IgD-negative memory B cell (primary cell): ENCODE results near the gene BEND6. TPM values are rescaled to one million over a fixed set of nuclear protein-coding genes. Genes with fewer than 3 reads are reported as not detected.
A peak's percentile ranks its signal among the peaks of the same experiment; 100 is the strongest.
"Not testable (repeated sequence)": the region's sequence is repeated elsewhere in the genome, so short reads cannot be mapped to it uniquely, and the experiment has no call there.

Source experiments
- H3K27ac Mint-ChIP-seq, 3 donors: one replicate each; pipeline ENCODE4 v1.8.0; 2020 to 2022; ENCODE audit warnings: mild to moderate bottlenecking in 3 of 3, mixed read lengths in 3 of 3, moderate library complexity in 1 of 3
- H3K27me3 Mint-ChIP-seq: one replicate; pipeline ENCODE4 v1.8.0; 2021; ENCODE audit warnings: mixed read lengths
- H3K36me3 Mint-ChIP-seq: one replicate; pipeline ENCODE4 v1.8.0; 2020; ENCODE audit warnings: mild to moderate bottlenecking, mixed read lengths
- H3K4me1 Mint-ChIP-seq, 3 donors: one replicate each; pipeline ENCODE4 v1.8.0; 2020 to 2022; ENCODE audit warnings: mixed read lengths in 3 of 3, mild to moderate bottlenecking in 1 of 3
- H3K4me3 Mint-ChIP-seq, 4 donors: one replicate each; pipeline ENCODE4 v1.8.0; 2020 to 2022; ENCODE audit warnings: mild to moderate bottlenecking in 4 of 4, mixed read lengths in 4 of 4, moderate library complexity in 3 of 4
- H3K9me3 Mint-ChIP-seq, 3 donors: one replicate each; pipeline ENCODE4 v1.8.0; 2020 to 2021; ENCODE audit warnings: mixed read lengths in 3 of 3, mild to moderate bottlenecking in 1 of 3
- polyA plus RNA-seq: library from polyadenylated mRNA; unstranded; fragments of 300-500 nt; fragmentation: Illumina TruSeq; gene quantifications from one replicate; pipeline ENCODE4 v1.2.3, GENCODE V29; 2021

The BEND6 gene
- polyA plus RNA-seq, 1 donor from 2014 or later = not detected

DNA sequence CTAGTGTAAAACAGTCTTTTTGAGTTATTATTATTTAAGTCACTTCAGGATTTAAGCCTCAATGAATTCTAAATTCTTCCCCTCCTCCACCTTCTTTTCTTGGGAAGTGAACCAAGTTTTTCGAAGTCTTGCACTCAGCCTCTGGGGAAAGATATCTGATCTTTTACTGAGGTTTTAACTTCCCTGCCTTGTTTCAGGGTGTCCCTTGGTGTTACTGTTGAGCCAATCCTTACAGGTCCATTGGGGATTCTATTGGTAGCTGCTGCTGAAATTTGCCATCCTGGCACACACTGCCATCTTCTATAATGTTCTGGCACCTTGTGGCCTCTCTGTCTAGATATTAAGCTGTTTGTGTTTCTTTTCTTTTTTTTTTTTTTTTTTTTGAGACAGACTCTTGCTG, 31.7 kb downstream of the BEND6 start:
- H3K9me3 Mint-ChIP-seq = no peaks in the 10 kb centered on the region
- peaks cover 0 to under 1% (median 0%) of the 10 kb centered on the region in 3 donors for H3K4me1 Mint-ChIP-seq
- H3K36me3 Mint-ChIP-seq = no peaks in the 10 kb centered on the region
- no peak overlapping the region for H3K4me3 Mint-ChIP-seq
- no peaks in the 10 kb centered on the region for H3K27me3 Mint-ChIP-seq
- H3K27ac Mint-ChIP-seq = no peak overlapping the region

- H3K4me1 Mint-ChIP-seq = no peaks in the 10 kb centered on the region
- no peak overlapping the region for H3K4me3 Mint-ChIP-seq
- no peaks in the 10 kb centered on the region for H3K36me3 Mint-ChIP-seq
- H3K9me3 Mint-ChIP-seq = no peaks in the 10 kb centered on the region
- H3K27me3 Mint-ChIP-seq = peaks cover 4% of the 10 kb centered on the region
- no peak overlapping the region for H3K27ac Mint-ChIP-seq
These were observed 33.2 kb downstream of the BEND6 start for GRCh38 chr6:56988145-56988544.

- H3K9me3 Mint-ChIP-seq = no peaks in the 10 kb centered on the region
- H3K36me3 Mint-ChIP-seq = no peaks in the 10 kb centered on the region
- peaks cover 5% of the 10 kb centered on the region for H3K27me3 Mint-ChIP-seq
- H3K27ac Mint-ChIP-seq = no peak overlapping the region
- no peak overlapping the region for H3K4me3 Mint-ChIP-seq
- H3K4me1 Mint-ChIP-seq = no peaks in the 10 kb centered on the region
These were observed 37.1 kb downstream of the BEND6 start for GRCh38 chr6:56992036-56992435.

DNA sequence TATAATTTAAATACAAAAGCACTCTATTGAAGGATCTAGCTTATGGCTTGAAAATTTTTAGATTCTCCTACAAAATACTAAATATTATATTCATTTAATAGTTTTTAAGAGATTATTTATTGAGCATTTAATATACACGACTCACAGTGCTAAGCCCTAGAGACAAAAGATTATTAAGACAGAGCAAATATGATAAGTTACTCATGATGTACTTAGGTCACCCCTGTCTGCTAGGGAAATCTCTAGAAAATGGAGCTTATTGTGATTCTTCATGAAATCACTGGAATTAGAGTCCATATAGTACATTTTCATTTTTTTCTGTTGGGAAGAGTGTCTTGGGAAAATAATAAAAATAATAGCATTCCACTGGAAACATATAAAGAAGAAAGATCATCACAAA, 37.8 kb downstream of the BEND6 start:
- Mint-ChIP-seq H3K4me1 (no peaks in the 10 kb centered on the region), H3K27me3 (peaks cover 8% of the 10 kb centered on the region)

DNA sequence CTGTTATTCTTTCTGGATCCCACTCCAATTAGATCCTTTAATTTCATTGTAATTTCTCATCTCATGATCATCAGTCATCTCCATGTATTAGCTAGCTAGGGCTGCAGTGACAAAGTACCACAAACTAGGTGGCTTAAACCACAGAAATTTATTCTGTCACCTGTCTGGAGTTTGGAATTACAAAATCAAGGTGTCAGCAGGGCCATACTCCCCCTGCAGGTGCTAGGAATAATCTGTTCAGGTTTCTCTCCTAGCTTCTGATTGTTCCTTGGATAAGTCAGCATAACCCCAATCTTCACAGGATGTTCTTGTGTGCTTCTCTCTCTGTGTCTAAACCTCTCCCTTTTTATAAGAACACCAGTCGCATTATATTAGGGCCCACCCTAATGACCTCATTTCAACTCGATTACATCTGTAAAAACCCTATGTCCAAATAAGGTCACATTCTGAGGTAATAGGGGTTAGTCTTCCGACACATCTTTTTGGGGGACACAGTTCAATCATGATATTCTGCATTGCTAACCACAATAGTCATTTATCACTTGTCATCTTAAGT, 40.5 kb downstream of the BEND6 start:
- no peaks in the 10 kb centered on the region for H3K4me1 Mint-ChIP-seq

More for the DNA sequence above, 37.8 kb downstream of the BEND6 start:
- Mint-ChIP-seq H3K9me3 (no peaks in the 10 kb centered on the region), H3K27ac (no peak overlapping the region), H3K36me3 (no peaks in the 10 kb centered on the region), H3K4me3 (no peak overlapping the region)

DNA sequence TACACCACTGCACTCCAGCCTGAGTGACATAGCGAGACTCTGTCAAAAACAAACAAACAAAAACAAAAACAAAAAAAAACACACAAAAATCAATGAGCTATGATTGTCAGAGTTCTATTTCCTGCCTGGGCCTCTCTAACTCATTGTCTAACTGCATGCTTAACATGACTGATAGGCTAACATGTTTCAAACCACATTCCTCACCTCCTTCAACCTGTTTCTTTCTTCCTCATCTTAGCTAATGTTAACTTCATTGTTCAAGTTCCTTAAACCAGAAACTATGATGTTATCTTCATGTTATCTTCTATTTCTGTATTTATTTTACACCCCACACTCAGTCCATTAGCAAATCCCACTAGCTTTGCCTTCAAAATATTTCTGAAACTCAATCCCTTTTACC, 41.5 kb downstream of the BEND6 start:
- Mint-ChIP-seq H3K36me3 (no peaks in the 10 kb centered on the region), H3K9me3 (peaks cover 2 to 7% (median 4%) of the 10 kb centered on the region in 3 donors), H3K27ac (no peak overlapping the region), H3K27me3 (peaks cover 11% of the 10 kb centered on the region), H3K4me3 (no peak overlapping the region), H3K4me1 (no peaks in the 10 kb centered on the region)

More for the DNA sequence above, 40.5 kb downstream of the BEND6 start:
- Mint-ChIP-seq H3K9me3 (peaks cover 2 to 7% (median 4%) of the 10 kb centered on the region in 3 donors), H3K27me3 (peaks cover 8% of the 10 kb centered on the region), H3K27ac (no peak overlapping the region), H3K36me3 (no peaks in the 10 kb centered on the region), H3K4me3 (no peak overlapping the region)

DNA sequence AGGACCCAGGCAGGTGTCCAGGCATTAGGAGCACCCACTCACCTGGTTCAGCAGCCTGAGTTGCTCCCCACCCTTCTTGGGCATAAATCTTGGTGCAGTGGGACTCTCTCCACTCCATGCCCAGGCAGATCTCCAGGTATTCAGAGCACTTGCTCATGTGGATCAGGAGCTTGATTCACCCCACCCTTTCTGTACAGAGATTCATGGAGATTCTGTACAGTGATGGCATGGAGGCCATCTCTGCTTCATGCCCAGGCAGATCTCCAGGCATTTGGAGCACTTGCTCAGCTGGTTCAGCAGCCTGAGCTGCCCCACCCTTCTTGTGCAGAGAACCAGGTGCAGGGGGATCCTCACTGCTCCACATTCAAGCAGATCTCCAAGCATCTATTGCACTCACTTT, 44.1 kb downstream of the BEND6 start:
- peaks cover 11% of the 10 kb centered on the region for H3K27me3 Mint-ChIP-seq
- H3K36me3 Mint-ChIP-seq = no peaks in the 10 kb centered on the region
- H3K9me3 Mint-ChIP-seq = peaks cover 2 to 7% (median 4%) of the 10 kb centered on the region in 3 donors
- no peaks in the 10 kb centered on the region for H3K4me1 Mint-ChIP-seq
- no peak overlapping the region for H3K27ac Mint-ChIP-seq
- H3K4me3 Mint-ChIP-seq = no peak overlapping the region

GRCh38 chr6:56999748-57000147, 44.8 kb downstream of the BEND6 start:
- H3K4me3 Mint-ChIP-seq, H3K27ac Mint-ChIP-seq, H3K4me1 Mint-ChIP-seq, H3K36me3 Mint-ChIP-seq, H3K9me3 Mint-ChIP-seq: not testable (repeated sequence)
- H3K27me3 Mint-ChIP-seq = peaks cover 13% of the 10 kb centered on the region

GRCh38 chr6:57002197-57002596, 47.3 kb downstream of the BEND6 start:
- Mint-ChIP-seq H3K36me3 (no peaks in the 10 kb centered on the region), H3K27ac (no peak overlapping the region), H3K9me3 (peaks cover 2 to 7% (median 4%) of the 10 kb centered on the region in 3 donors), H3K4me3 (no peak overlapping the region), H3K4me1 (no peaks in the 10 kb centered on the region), H3K27me3 (peaks cover 10% of the 10 kb centered on the region)

- peaks cover 0 to 2% (median 2%) of the 10 kb centered on the region in 3 donors for H3K9me3 Mint-ChIP-seq
- peaks cover 9% of the 10 kb centered on the region for H3K27me3 Mint-ChIP-seq
- H3K4me3 Mint-ChIP-seq = no peak overlapping the region
- no peaks in the 10 kb centered on the region for H3K4me1 Mint-ChIP-seq
- peak overlapping the region in 1 of 3 donors; percentile 32 for H3K27ac Mint-ChIP-seq
- H3K36me3 Mint-ChIP-seq = no peaks in the 10 kb centered on the region
These were observed 49.4 kb downstream of the BEND6 start for GRCh38 chr6:57004292-57004691.

GRCh38 chr6:57006101-57006500, 51.2 kb downstream of the BEND6 start:
- H3K27me3 Mint-ChIP-seq = peaks cover 7% of the 10 kb centered on the region
- no peaks in the 10 kb centered on the region for H3K36me3 Mint-ChIP-seq
- H3K27ac Mint-ChIP-seq = no peak overlapping the region
- no peaks in the 10 kb centered on the region for H3K4me1 Mint-ChIP-seq
- no peak overlapping the region for H3K4me3 Mint-ChIP-seq
- no peaks in the 10 kb centered on the region for H3K9me3 Mint-ChIP-seq

DNA sequence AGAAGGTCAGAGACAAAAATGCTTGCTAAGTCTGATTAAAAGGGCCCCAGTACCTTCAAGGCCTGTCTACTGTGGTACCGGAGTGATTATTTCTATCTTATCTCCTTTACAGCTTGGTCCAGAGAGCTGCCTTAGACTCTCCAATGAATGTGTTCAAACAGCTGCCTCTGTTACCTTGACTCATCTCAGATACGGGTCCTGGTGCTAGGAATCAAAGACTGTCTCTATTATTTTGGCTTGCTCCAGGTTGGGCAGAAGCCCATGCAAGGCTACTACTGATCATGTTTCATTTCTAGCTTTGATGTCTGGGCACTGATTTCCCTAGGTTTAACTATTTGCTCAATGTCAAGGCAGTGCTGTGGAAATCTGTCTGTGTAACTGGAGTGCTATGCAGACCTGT, 53.2 kb downstream of the BEND6 start:
- not testable (repeated sequence) for H3K4me3 Mint-ChIP-seq, H3K27me3 Mint-ChIP-seq, H3K27ac Mint-ChIP-seq, H3K4me1 Mint-ChIP-seq, H3K36me3 Mint-ChIP-seq, H3K9me3 Mint-ChIP-seq

GRCh38 chr6:57013521-57013926, 58.6 kb downstream of the BEND6 start:
- H3K36me3 Mint-ChIP-seq = no peaks in the 10 kb centered on the region
- peaks cover 3% of the 10 kb centered on the region for H3K27me3 Mint-ChIP-seq
- no peaks in the 10 kb centered on the region for H3K9me3 Mint-ChIP-seq
- H3K4me3 Mint-ChIP-seq = no peak overlapping the region
- no peaks in the 10 kb centered on the region for H3K4me1 Mint-ChIP-seq
- H3K27ac Mint-ChIP-seq = no peak overlapping the region

DNA sequence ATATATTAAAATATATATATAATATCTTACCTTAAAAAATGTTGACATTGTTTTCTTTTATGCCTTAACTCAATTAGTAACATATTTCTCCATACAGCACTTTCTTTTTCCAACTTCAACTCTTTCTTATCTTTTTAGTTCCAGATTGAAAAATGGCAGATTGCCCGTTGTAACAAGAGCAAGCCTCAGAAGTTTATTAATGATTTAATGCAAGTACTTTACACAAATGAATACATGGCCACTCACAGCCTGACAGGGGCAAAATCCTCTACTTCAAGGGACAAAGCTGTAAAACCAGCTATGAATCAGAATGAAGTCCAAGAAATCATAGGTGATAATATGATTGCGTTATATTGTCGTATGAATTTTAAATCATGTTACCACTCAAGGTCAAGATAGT, 62.2 kb downstream of the BEND6 start:
- no peaks in the 10 kb centered on the region for H3K4me1 Mint-ChIP-seq
- H3K27me3 Mint-ChIP-seq = peaks cover 6% of the 10 kb centered on the region
- no peaks in the 10 kb centered on the region for H3K36me3 Mint-ChIP-seq
- H3K9me3 Mint-ChIP-seq = no peaks in the 10 kb centered on the region
- no peak overlapping the region for H3K4me3 Mint-ChIP-seq
- H3K27ac Mint-ChIP-seq = no peak overlapping the region

DNA sequence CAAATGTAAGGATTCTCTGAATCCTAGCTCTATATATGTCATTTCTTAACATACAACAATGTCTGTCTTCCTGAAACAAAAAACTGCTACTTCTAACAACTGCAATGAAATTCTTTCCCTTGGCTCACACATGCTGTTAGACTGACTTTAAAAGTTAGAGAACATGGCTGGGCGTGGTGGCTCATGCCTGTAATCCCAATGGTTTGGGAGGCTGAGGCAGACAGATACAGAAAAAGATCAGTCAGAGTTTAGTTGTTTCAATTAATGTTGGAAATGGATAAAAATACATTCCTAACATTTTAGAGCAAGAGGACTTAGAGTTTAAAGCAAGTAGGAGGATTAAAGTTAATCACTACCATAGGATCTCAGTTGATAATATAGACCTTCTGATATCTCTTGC, 62.9 kb downstream of the BEND6 start:
- Mint-ChIP-seq H3K9me3 (no peaks in the 10 kb centered on the region), H3K4me3 (no peak overlapping the region), H3K4me1 (no peaks in the 10 kb centered on the region), H3K27ac (no peak overlapping the region), H3K36me3 (no peaks in the 10 kb centered on the region), H3K27me3 (peaks cover 6% of the 10 kb centered on the region)

DNA sequence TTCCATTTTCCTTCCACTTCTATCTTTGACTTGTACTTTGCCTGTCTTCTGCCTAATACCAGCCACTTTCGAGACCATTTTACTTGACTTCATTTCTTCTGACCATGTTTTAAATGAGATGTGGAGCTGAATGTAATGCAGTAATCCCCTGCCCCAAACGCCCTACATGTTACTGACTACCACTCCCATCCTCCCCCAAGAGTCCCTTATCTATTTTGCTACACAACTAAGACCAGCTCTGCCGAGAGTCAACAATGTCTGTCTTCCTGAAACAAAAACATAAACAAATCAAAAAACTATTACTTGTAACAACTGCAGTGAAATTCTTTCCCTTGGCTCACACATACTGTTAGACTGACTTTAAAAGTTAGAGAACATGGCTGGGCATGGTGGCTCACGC, 64.5 kb downstream of the BEND6 start:
- H3K9me3 Mint-ChIP-seq = peaks cover under 1 to 4% (median 1%) of the 10 kb centered on the region in 3 donors
- no peak overlapping the region for H3K27ac Mint-ChIP-seq
- no peaks in the 10 kb centered on the region for H3K36me3 Mint-ChIP-seq
- no peak overlapping the region for H3K4me3 Mint-ChIP-seq
- H3K4me1 Mint-ChIP-seq = no peaks in the 10 kb centered on the region
- peaks cover 6% of the 10 kb centered on the region for H3K27me3 Mint-ChIP-seq
